GM12864 (cell line): ENCODE results near the gene TEAD3.

Experiments used
- DNase-seq: peaks from one replicate; pipeline ENCODE4 v3.0.0-alpha.2; 2011; ENCODE audit warnings: low read depth
- H3K4me3 ChIP-seq: 2 replicates; pipeline ENCODE4 v1.5.1; 2011; ENCODE audit warnings: mild to moderate bottlenecking, low read depth, low read length, control low read depth
- TF ChIP-seq, protein P1 (sequence below): IDR thresholded peaks from 2 replicates; pipeline ENCODE4 v1.5.1; 2011; ENCODE audit warnings: low read depth, mild to moderate bottlenecking, moderate library complexity, low read length, control low read depth, inconsistent platforms; ENCODE audit errors: missing control alignments

The TEAD3 gene

DNA sequence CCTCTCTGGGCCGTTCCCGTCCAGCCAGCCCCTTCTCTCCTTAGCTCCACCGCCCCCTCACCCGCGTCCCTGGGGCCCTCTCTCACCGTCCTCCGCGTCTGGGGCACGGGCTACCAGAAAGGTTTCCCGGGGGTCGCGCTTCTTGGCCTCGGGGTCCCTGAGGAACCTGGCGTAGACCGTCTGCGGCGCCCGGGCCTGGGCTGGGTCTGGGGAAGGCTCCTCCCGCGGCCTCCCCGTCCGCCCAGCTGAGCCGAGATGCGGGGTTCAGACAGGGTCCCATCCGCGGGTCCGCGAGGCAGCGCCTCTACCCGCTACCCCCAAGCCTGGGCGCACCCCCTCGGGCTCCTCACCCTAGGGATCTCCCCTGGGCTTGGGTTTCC lies 14.7 kb upstream of the TEAD3 start:
- TF ChIP-seq, protein P1, sequence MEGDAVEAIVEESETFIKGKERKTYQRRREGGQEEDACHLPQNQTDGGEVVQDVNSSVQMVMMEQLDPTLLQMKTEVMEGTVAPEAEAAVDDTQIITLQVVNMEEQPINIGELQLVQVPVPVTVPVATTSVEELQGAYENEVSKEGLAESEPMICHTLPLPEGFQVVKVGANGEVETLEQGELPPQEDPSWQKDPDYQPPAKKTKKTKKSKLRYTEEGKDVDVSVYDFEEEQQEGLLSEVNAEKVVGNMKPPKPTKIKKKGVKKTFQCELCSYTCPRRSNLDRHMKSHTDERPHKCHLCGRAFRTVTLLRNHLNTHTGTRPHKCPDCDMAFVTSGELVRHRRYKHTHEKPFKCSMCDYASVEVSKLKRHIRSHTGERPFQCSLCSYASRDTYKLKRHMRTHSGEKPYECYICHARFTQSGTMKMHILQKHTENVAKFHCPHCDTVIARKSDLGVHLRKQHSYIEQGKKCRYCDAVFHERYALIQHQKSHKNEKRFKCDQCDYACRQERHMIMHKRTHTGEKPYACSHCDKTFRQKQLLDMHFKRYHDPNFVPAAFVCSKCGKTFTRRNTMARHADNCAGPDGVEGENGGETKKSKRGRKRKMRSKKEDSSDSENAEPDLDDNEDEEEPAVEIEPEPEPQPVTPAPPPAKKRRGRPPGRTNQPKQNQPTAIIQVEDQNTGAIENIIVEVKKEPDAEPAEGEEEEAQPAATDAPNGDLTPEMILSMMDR, result no peak
- no peak for DNase-seq
- H3K4me3 ChIP-seq, result no peak overlapping the region

GRCh38 chr6:35510916-35511561 lies 14.2 kb upstream of the TEAD3 start:
- DNase-seq, result no peak
- no peak overlapping the region for H3K4me3 ChIP-seq
- TF ChIP-seq, protein P1, result no peak

DNA sequence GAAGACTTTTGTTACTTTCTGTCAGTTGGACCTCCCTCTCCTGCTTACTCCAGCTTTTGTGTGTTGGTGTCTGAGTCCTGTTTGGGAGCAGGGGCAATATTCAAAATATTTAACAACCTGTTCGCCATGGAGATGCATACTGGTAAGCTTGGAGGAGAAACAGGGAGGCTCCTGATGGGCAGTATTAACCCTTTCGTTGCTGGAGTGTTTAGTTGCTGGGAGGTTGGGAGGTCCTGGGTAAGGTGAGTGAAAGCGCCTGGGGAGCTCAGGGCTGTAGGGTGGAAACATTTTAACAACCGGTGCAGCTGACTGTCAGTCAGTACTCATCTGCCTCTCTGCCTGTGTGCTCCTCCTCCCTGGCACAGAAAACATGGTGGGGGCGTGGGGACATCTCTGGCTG lies 11.7 kb upstream of the TEAD3 start:
- no peak overlapping the region for H3K4me3 ChIP-seq
- TF ChIP-seq, protein P1, result no peak
- DNase-seq, result no peak

DNA sequence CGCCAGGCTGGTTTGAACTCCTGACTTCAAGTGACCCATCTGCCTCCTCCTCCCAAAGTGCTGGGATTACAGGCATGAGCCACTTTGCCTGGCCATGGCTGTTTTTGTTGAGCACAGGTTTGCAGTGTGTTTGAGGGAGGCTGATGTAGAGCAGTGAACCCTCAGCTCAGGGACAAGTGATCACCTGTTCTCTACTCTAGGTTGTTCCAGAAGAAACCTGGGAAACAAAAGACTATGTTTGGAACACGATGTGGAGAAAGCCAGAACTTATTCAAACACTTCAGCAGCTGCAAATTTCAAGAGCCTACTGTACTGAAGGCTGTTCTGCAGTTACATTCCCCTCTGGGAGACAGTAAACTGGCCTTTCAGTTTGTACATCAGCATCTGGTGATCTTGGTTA lies 11.1 kb upstream of the TEAD3 start:
- H3K4me3 ChIP-seq, result no peak overlapping the region
- TF ChIP-seq, protein P1, result no peak
- no peak for DNase-seq

DNA sequence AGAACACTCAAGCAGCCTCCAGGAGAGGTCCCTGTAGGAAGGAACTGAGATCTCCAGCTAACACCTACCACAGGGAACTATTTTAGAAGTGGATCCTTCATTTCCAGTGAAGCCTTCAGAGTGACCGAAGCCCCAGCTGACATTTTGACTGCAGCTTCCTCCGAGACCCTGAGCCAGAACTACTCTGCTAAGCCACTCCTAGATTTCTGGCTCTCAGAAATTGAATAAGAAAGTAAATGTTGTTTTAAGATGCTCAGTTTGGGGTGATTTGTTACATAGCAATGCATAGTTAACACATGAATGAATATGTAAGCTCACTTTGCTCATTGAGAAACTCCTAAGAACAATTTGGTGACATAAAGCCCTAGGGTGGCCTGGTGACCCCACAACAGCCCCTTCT lies 10.3 kb upstream of the TEAD3 start:
- TF ChIP-seq, protein P1, result no peak
- no peak for DNase-seq
- no peak overlapping the region for H3K4me3 ChIP-seq

DNA sequence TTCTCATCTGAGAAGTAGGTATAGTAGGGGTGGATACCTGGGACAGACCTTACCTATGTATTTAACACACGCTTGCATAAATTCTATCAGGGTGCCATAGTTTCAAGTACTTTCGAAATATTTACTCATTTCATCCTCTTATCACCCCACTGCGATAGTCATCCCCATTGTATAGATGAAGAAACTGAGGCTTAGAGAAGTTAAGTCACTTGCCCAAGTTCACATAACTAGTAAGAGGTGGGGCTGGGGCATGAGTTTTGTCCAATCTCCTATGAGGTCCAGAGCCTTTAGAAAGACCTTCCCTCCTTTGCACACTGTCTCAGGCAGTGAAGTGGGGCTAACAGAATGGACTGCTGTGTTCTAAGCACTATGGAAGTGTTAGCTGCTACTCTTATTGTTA lies 9.7 kb upstream of the TEAD3 start:
- DNase-seq, result no peak
- TF ChIP-seq, protein P1, result no peak
- H3K4me3 ChIP-seq, result no peak overlapping the region

DNA sequence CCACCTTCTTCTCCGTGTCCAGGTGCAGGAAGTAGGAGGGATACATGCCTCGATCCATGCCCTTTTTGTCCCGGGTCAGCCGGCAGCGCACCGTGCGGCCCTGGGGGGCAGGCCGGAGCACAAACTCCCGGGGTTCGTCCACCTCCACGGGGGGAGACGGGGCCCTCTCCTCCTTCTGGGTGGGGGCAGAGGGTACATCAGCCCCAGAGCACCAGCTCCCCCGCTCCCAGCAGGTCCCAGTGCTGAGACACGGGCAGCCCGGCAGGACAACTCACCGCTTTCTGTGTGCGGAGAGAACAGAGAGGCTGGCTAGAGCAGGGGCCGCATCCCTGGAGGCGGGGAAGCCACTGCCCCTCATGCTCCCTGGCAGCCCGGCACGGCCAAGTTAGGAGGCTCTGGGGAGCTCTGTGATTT lies 9.1 kb upstream of the TEAD3 start:
- TF ChIP-seq, protein P1, result no peak
- H3K4me3 ChIP-seq, result no peak overlapping the region
- no peak for DNase-seq
